B cell (primary cell): ENCODE data around the gene COL13A1. TPM values are rescaled to one million over a fixed set of nuclear protein-coding genes. Genes with fewer than 3 reads are reported as not detected.

Experiments used
- ATAC-seq: fragments of 200-7000 bp; cut with Tn5 transposase; one replicate; pipeline ENCODE4 v1.10.0; 2021; ENCODE audit warnings: low read depth, mild to moderate bottlenecking, moderate number of reproducible peaks, moderate library complexity
- CTCF ChIA-PET: fragments of 350-600 bp; sonication (Branson Sonifier 250); formaldehyde crosslinking; loops from one replicate; lab custom pipeline; 2021; ENCODE audit warnings: antibody characterized with exemption, inconsistent platforms; lab: Charles Lee
- POLR2A ChIA-PET: fragments of 350-600 bp; sonication (Branson Sonifier 250); formaldehyde crosslinking; loops from one replicate; lab custom pipeline; 2021; ENCODE audit warnings: antibody characterized with exemption; lab: Charles Lee
- DNase-seq: peaks from one replicate; pipeline ENCODE4 v3.0.0; 2013
- H2AFZ ChIP-seq: 2 replicates; pipeline ENCODE4 v1.6.1; 2012; ENCODE audit warnings: mild to moderate bottlenecking, low read depth, low read length; ENCODE audit not compliant: insufficient read depth, poor library complexity, severe bottlenecking
- H3K27ac ChIP-seq, 2 donors: 1 replicate in 1 of 2; 2 replicates in 1 of 2; pipeline ENCODE4 v1.5.1; 2012 to 2013; ENCODE audit warnings: low read length in 2 of 2, mild to moderate bottlenecking in 2 of 2, moderate library complexity in 1 of 2
- H3K27me3 ChIP-seq, 4 experiments: fragments of 200-600 bp in 1 of 4; sonication (generic) in 1 of 4; replicated peaks in 1 of 4; 1 replicate in 2 of 4; 2 replicates in 2 of 4; pipeline versions ENCODE4 v1.6.1 to v1.7.0; 2013 to 2016; ENCODE audit warnings: low read length in 3 of 4, mild to moderate bottlenecking in 2 of 4, mixed read lengths in 1 of 4, moderate library complexity in 1 of 4; ENCODE audit not compliant: insufficient read depth in 4 of 4, control insufficient read depth in 3 of 4; ENCODE audit errors: control extremely low read depth in 1 of 4
- H3K36me3 ChIP-seq, 2 experiments: replicated peaks in 1 of 2; 1 replicate in 1 of 2; 2 replicates in 1 of 2; pipeline versions ENCODE4 v1.6.1 to v1.7.1; 2013; ENCODE audit warnings: low read length in 1 of 2; ENCODE audit not compliant: insufficient read depth in 2 of 2, control insufficient read depth in 1 of 2; ENCODE audit errors: control extremely low read depth in 1 of 2, extremely low read depth in 1 of 2
- H3K4me1 ChIP-seq, 2 donors: fragments of 200-600 bp in 1 of 2; sonication (generic) in 1 of 2; 1 replicate in 1 of 2; 2 replicates in 1 of 2; pipeline versions ENCODE4 v1.5.1 to v1.6.1; 2013 to 2017; ENCODE audit warnings: low read length in 2 of 2; ENCODE audit not compliant: control insufficient read depth in 2 of 2, insufficient read depth in 2 of 2
- H3K4me2 ChIP-seq: replicated peaks from 2 replicates; pipeline ENCODE3; 2012; ENCODE audit warnings: mild to moderate bottlenecking, low read depth, low read length; ENCODE audit not compliant: poor library complexity, severe bottlenecking
- H3K4me3 ChIP-seq, 5 experiments: fragments of 200-600 bp in 1 of 5; sonication (generic) in 1 of 5; 1 replicate in 3 of 5; 2 replicates in 2 of 5; pipeline versions ENCODE4 v1.5.1 to v1.7.0; 2011 to 2016; ENCODE audit warnings: low read length in 4 of 5, mild to moderate bottlenecking in 4 of 5, low read depth in 2 of 5, control low read depth in 1 of 5, moderate library complexity in 1 of 5; ENCODE audit not compliant: insufficient read depth in 1 of 5; ENCODE audit errors: control extremely low read depth in 1 of 5, extremely low read depth in 1 of 5
- H3K79me2 ChIP-seq: fragments of 200-600 bp; sonication (generic); one replicate; pipeline ENCODE4 v1.6.0; 2016; ENCODE audit warnings: low read length; ENCODE audit not compliant: control insufficient read depth, insufficient read depth
- H3K9ac ChIP-seq: fragments of 200-600 bp; sonication (generic); 2 replicates; pipeline ENCODE4 v1.6.1; 2017; ENCODE audit warnings: mild to moderate bottlenecking, low read length, moderate library complexity
- H3K9me3 ChIP-seq, 3 donors: one replicate each; pipeline versions ENCODE4 v1.6.1 to v1.7.1; 2013; ENCODE audit warnings: low read length in 2 of 3; ENCODE audit not compliant: control insufficient read depth in 2 of 3, insufficient read depth in 1 of 3; ENCODE audit errors: control extremely low read depth in 1 of 3
- H4K20me1 ChIP-seq: 2 replicates; pipeline ENCODE4 v1.6.0; 2012; ENCODE audit warnings: mild to moderate bottlenecking, low read length; ENCODE audit not compliant: insufficient read depth, control insufficient read depth, poor library complexity, severe bottlenecking
- H3K27ac Mint-ChIP-seq: one replicate; pipeline ENCODE4 v1.8.0; 2021; ENCODE audit warnings: mixed read lengths
- H3K27me3 Mint-ChIP-seq: one replicate; pipeline ENCODE4 v1.8.0; 2021; ENCODE audit warnings: mixed read lengths
- H3K4me1 Mint-ChIP-seq: one replicate; pipeline ENCODE4 v1.8.0; 2021; ENCODE audit warnings: mixed read lengths
- H3K4me3 Mint-ChIP-seq: one replicate; pipeline ENCODE4 v1.8.0; 2021; ENCODE audit warnings: mixed read lengths
- H3K9me3 Mint-ChIP-seq: one replicate; pipeline ENCODE4 v1.8.0; 2022; ENCODE audit warnings: mixed read lengths; ENCODE audit not compliant: insufficient read depth
- CTCF ChIP-seq: fragments of 200-600 bp; IDR thresholded peaks from one replicate; pipeline ENCODE4 v1.8.0; 2022; ENCODE audit warnings: antibody characterized with exemption, mild to moderate bottlenecking
- EZH2 ChIP-seq: IDR thresholded peaks from 2 replicates; pipeline ENCODE4 v1.6.1; 2012; ENCODE audit warnings: borderline replicate concordance, low read depth, mild to moderate bottlenecking, moderate library complexity, low read length; ENCODE audit not compliant: insufficient read depth, poor library complexity, severe bottlenecking
- WGBS: methylation state at CpG from one replicate; pipeline ENCODE4 v1.1.5; 2013; ENCODE audit warnings: missing lambda C conversion rate; ENCODE audit not compliant: insufficient coverage; 5-methylcytosine and 5-hydroxymethylcytosine counted together
- intact Hi-C: fragments of 100-400 bp; cut with micrococcal nuclease; formaldehyde crosslinking; loops from one replicate; pipeline ENCODE4 v1.10.0; 2022
- polyA plus RNA-seq: library from polyadenylated mRNA; depleted of rRNA; stranded (reverse); fragments of >200 nt; gene quantifications from 2 replicates; pipeline ENCODE4 v1.2.3, GENCODE V29; 2012
- total RNA-seq, 2 donors: library from RNA; stranded (reverse); fragments of 120-200 nt in 1 of 2; gene quantifications; 1 replicate in 1 of 2; 2 replicates in 1 of 2; pipeline versions ENCODE4 v1.2.3 to v1.2.4, GENCODE V29; 2013 to 2022

Gene COL13A1
- total and polyA plus RNA-seq, 2 donors (not counting 1 experiment from before 2014, with no cell fraction given): not detected

GRCh38 chr10:69855346-69856111 lies 53.8 kb downstream of the COL13A1 start:
- WGBS: 83% methylated on average over 2 of the region's 6 CpGs
- CTCF ChIA-PET: no interaction called here
- no peak overlapping the region for H3K9ac ChIP-seq
- no peaks in the 10 kb centered on the region for H3K36me3 ChIP-seq
- ATAC-seq (no peak), DNase-seq (no peak)
- no peaks in the 10 kb centered on the region for H3K79me2 ChIP-seq
- H3K4me3 ChIP-seq: no peak overlapping the region
- no peak overlapping the region for H3K27ac ChIP-seq
- no peak overlapping the region for H2AFZ ChIP-seq
- no peak overlapping the region for H3K27ac Mint-ChIP-seq
- H3K4me1 Mint-ChIP-seq: no peaks in the 10 kb centered on the region
- H3K9me3 Mint-ChIP-seq: no peaks in the 10 kb centered on the region
- no peak overlapping the region for H3K4me3 Mint-ChIP-seq
- H4K20me1 ChIP-seq: no peaks in the 10 kb centered on the region
- TF ChIP-seq EZH2 (no peak), CTCF (no peak)
- H3K9me3 ChIP-seq: no peaks in the 10 kb centered on the region
- H3K4me2 ChIP-seq: no peak overlapping the region
- H3K27me3 ChIP-seq: no peaks in the 10 kb centered on the region
- POLR2A ChIA-PET: no interaction called here
- H3K27me3 Mint-ChIP-seq: peaks cover 15% of the 10 kb centered on the region
- no peaks in the 10 kb centered on the region for H3K4me1 ChIP-seq
- intact Hi-C loops: no loop called here

GRCh38 chr10:69856601-69857166 lies 55.0 kb downstream of the COL13A1 start:
- no peak overlapping the region for H2AFZ ChIP-seq
- no peak overlapping the region for H3K4me3 ChIP-seq
- TF ChIP-seq CTCF: no peak
- no peak for TF ChIP-seq EZH2
- Mint-ChIP-seq H3K27ac (no peak overlapping the region), H3K9me3 (no peaks in the 10 kb centered on the region), H3K4me1 (no peaks in the 10 kb centered on the region), H3K4me3 (no peak overlapping the region), H3K27me3 (peaks cover 18% of the 10 kb centered on the region)
- WGBS: 68% methylated on average over 7 of the region's 7 CpGs
- ATAC-seq (no peak), DNase-seq (no peak)
- no peak overlapping the region for H3K27ac ChIP-seq
- H3K4me2 ChIP-seq: no peak overlapping the region
- ChIA-PET POLR2A (no interaction called here), CTCF (no interaction called here)
- H3K27me3 ChIP-seq: no peaks in the 10 kb centered on the region
- no peaks in the 10 kb centered on the region for H3K36me3 ChIP-seq
- H4K20me1 ChIP-seq: no peaks in the 10 kb centered on the region
- H3K9ac ChIP-seq: no peak overlapping the region
- no peaks in the 10 kb centered on the region for H3K79me2 ChIP-seq
- H3K9me3 ChIP-seq: no peaks in the 10 kb centered on the region
- H3K4me1 ChIP-seq: no peaks in the 10 kb centered on the region
- intact Hi-C loops: no loop called here
